GM12878 (cell line): ENCODE data around the gene DPYSL4. TPM values are rescaled to one million over a fixed set of nuclear protein-coding genes. Genes with fewer than 3 reads are reported as not detected.

Source experiments
- ATAC-seq: fragments of 200-7000 bp; cut with Tn5 transposase; 3 replicates; pipeline ENCODE4 v1.9.1; 2020; ENCODE audit warnings: mild to moderate bottlenecking, moderate library complexity
- BruUV-seq: library from RNA; stranded (reverse); fragments of 400-500 nt; replicated peaks from 2 replicates; lab custom pipeline; 2021; lab: Mats Ljungman, UMichigan
- CTCF ChIA-PET: fragments of 300-600 bp; sonication (Branson Sonifier 250); formaldehyde crosslinking; extraction: SDS; loops from one replicate; lab custom pipeline; 2021; ENCODE audit warnings: inconsistent platforms; lab: Yijun Ruan, JAX
- POLR2A ChIA-PET: fragments of 350-600 bp; formaldehyde crosslinking; extraction: SDS; loops from one replicate; lab custom pipeline; 2021; ENCODE audit warnings: inconsistent platforms; lab: Charles Lee
- RAD21 ChIA-PET: fragments of 300-600 bp; sonication (Branson Sonifier 250); formaldehyde crosslinking; loops from one replicate; lab custom pipeline; 2023; ENCODE audit warnings: antibody characterized with exemption; ENCODE audit not compliant: unreplicated experiment; lab: Charles Lee
- SMC1A ChIA-PET: fragments of 300-600 bp; sonication (Branson Sonifier 250); formaldehyde crosslinking; loops from one replicate; lab custom pipeline; 2023; ENCODE audit not compliant: unreplicated experiment, uncharacterized antibody; lab: Charles Lee
- DNase-seq: peaks from one replicate; pipeline ENCODE4 v3.0.0-alpha.2; 2011; ENCODE audit warnings: low read depth, low spot score
- FAIRE-seq: peaks from 3 replicates; lab custom pipeline; 2011; peaks lifted over from hg19 to GRCh38; lab: Jason Lieb, UNC
- H2AFZ ChIP-seq: 2 replicates; pipeline ENCODE4 v1.6.0; 2011; ENCODE audit warnings: low read depth, low read length, control low read depth; ENCODE audit not compliant: control insufficient read depth
- H3K27ac ChIP-seq: 2 replicates; pipeline ENCODE4 v1.5.1; 2011; ENCODE audit warnings: control low read depth; ENCODE audit not compliant: control insufficient read depth, insufficient read depth
- H3K27me3 ChIP-seq, 2 experiments: replicated peaks in 1 of 2; 2 replicates each; pipeline versions ENCODE4 v1.6.0 to v1.6.1; 2011; ENCODE audit warnings: low read length in 1 of 2; ENCODE audit not compliant: control insufficient read depth in 2 of 2, insufficient read depth in 2 of 2
- H3K36me3 ChIP-seq, 2 experiments: 2 replicates each; pipeline ENCODE4 v1.5.1; 2011; ENCODE audit warnings: low read length in 1 of 2; ENCODE audit not compliant: control insufficient read depth in 2 of 2, insufficient read depth in 2 of 2
- H3K4me1 ChIP-seq: 2 replicates; pipeline ENCODE4 v1.6.1; 2011; ENCODE audit warnings: mild to moderate bottlenecking, low read length, moderate library complexity, mixed read lengths; ENCODE audit not compliant: control insufficient read depth, insufficient read depth
- H3K4me2 ChIP-seq: 2 replicates; pipeline ENCODE4 v1.6.0; 2011; ENCODE audit warnings: control low read depth; ENCODE audit not compliant: control insufficient read depth, insufficient read depth
- H3K4me3 ChIP-seq: fragments of 200-600 bp; sonication (generic); 2 replicates; pipeline ENCODE4 v1.5.1; 2016
- H3K79me2 ChIP-seq: 2 replicates; pipeline ENCODE4 v1.6.0; 2011; ENCODE audit warnings: low read length; ENCODE audit not compliant: control insufficient read depth, insufficient read depth
- H3K9ac ChIP-seq: 2 replicates; pipeline ENCODE4 v1.8.0; 2011; ENCODE audit warnings: low read length, control low read depth, mixed read lengths; ENCODE audit not compliant: control insufficient read depth, insufficient read depth
- H3K9me3 ChIP-seq: replicated peaks from 3 replicates; pipeline ENCODE4 v1.5.1; 2011; ENCODE audit warnings: mild to moderate bottlenecking, low read length; ENCODE audit not compliant: control insufficient read depth, insufficient read depth
- H4K20me1 ChIP-seq: 2 replicates; pipeline ENCODE4 v1.6.0; 2011; ENCODE audit not compliant: control insufficient read depth, insufficient read depth
- BACH1 ChIP-seq: fragments of 450-650 bp; IDR thresholded peaks from 2 replicates; pipeline ENCODE4 v1.6.1; 2017; ENCODE audit warnings: mild to moderate bottlenecking, borderline replicate concordance
- CBX3 ChIP-seq: fragments of 200-600 bp; sonication (generic); IDR thresholded peaks from 2 replicates; pipeline ENCODE4 v1.6.1; 2016; ENCODE audit warnings: low read depth, borderline replicate concordance
- CEBPB ChIP-seq, 2 experiments: fragments of 150-350 bp in 1 of 2; IDR thresholded peaks; 2 replicates each; pipeline ENCODE4 v1.6.1; 2012 to 2014; ENCODE audit warnings: low read depth in 2 of 2, low read length in 2 of 2, borderline replicate concordance in 1 of 2, inconsistent platforms in 1 of 2
- DPF2 ChIP-seq: fragments of 450-650 bp; IDR thresholded peaks from 2 replicates; pipeline ENCODE4 v1.6.1; 2017; ENCODE audit warnings: mild to moderate bottlenecking
- E2F4 ChIP-seq: IDR thresholded peaks from 2 replicates; pipeline ENCODE4 v1.6.1; 2012; ENCODE audit warnings: low read depth, low read length, improper control_type of control experiment
- KDM1A ChIP-seq: fragments of 200-600 bp; sonication (generic); IDR thresholded peaks from 2 replicates; pipeline ENCODE4 v1.6.1; 2016; ENCODE audit warnings: borderline replicate concordance
- MEF2A ChIP-seq: IDR thresholded peaks from 2 replicates; pipeline ENCODE4 v1.6.1; 2011; ENCODE audit warnings: low read depth, mild to moderate bottlenecking, low read length, moderate library complexity; ENCODE audit not compliant: insufficient read depth
- MLLT1 ChIP-seq: fragments of 450-650 bp; IDR thresholded peaks from 2 replicates; pipeline ENCODE4 v1.6.1; 2016; ENCODE audit warnings: mild to moderate bottlenecking
- NR2C2 ChIP-seq: IDR thresholded peaks from 2 replicates; pipeline ENCODE4 v1.6.1; 2011; ENCODE audit warnings: borderline replicate concordance, low read depth; ENCODE audit not compliant: control insufficient read depth, insufficient read length
- POLR2AphosphoS2 ChIP-seq: IDR thresholded peaks from 2 replicates; pipeline ENCODE4 v1.6.1; 2011; ENCODE audit warnings: low read depth, mild to moderate bottlenecking, low read length, improper control_type of control experiment, moderate library complexity
- RB1 ChIP-seq: fragments of 450-650 bp; formaldehyde crosslinking; IDR thresholded peaks from 2 replicates; pipeline ENCODE4 v1.6.1; 2017; ENCODE audit warnings: mild to moderate bottlenecking, borderline replicate concordance
- TBL1XR1 ChIP-seq: IDR thresholded peaks from 2 replicates; pipeline ENCODE4 v1.6.1; 2012; ENCODE audit warnings: low read depth, low read length, improper control_type of control experiment
- WRNIP1 ChIP-seq: IDR thresholded peaks from 2 replicates; pipeline ENCODE4 v1.6.1; 2011; ENCODE audit warnings: low read depth, low read length, improper control_type of control experiment, borderline replicate concordance
- ZBTB11 ChIP-seq: fragments of 450-650 bp; formaldehyde crosslinking; IDR thresholded peaks from 2 replicates; pipeline ENCODE4 v1.5.0; 2022; ENCODE audit warnings: mild to moderate bottlenecking, missing genetic modification characterization
- WGBS: methylation state at CpG from one replicate; pipeline ENCODE4 v1.1.6; 2016; ENCODE audit warnings: low lambda C conversion rate; ENCODE audit not compliant: insufficient replicate concordance, insufficient coverage; ENCODE audit errors: missing lambda C conversion rate; 5-methylcytosine and 5-hydroxymethylcytosine counted together
- in situ Hi-C: fragments of 300-500 bp; cut with MboI; formaldehyde crosslinking; loops from 9 replicates; pipeline ENCODE4 v1.14.3; 2018; ENCODE audit warnings: mixed read lengths
- intact Hi-C: fragments of 100-400 bp; cut with micrococcal nuclease; formaldehyde crosslinking; loops from one replicate; pipeline ENCODE4 v1.14.2; 2022; ENCODE audit not compliant: unreplicated experiment
- polyA plus RNA-seq, 11 experiments: library from polyadenylated mRNA; depleted of rRNA in 4 of 11; unstranded in 6 of 11; stranded (reverse) in 5 of 11; fragments of >200 nt; fragmentation: Nextera tagmentation in 4 of 11; fragmentation: Illumina TruSeq in 1 of 11; extraction: Ambion mirVana in 4 of 11; extraction: Trizol in 1 of 11; gene quantifications; 1 replicate in 1 of 11; 2 replicates in 10 of 11; pipeline versions ENCODE4 v1.2.1 to v1.2.3, GENCODE V29; 2011 to 2016; ENCODE audit warnings: inconsistent platforms in 2 of 11, missing spikeins in 2 of 11, low read depth in 1 of 11
- total RNA-seq, 4 experiments: library from RNA; depleted of rRNA in 3 of 4; stranded (reverse); fragments of >200 nt in 3 of 4; fragmentation: Illumina TruSeq in 1 of 4; extraction: Trizol in 1 of 4; gene quantifications; 2 replicates each; pipeline versions ENCODE4 v1.2.1 to v1.2.3, GENCODE V29; 2013 to 2021
- TF ChIP-seq, protein P1 (sequence below): IDR thresholded peaks from 2 replicates; pipeline ENCODE4 v1.6.1; 2011; ENCODE audit warnings: borderline replicate concordance, low read depth, mild to moderate bottlenecking, moderate library complexity, low read length; ENCODE audit not compliant: insufficient read depth, poor library complexity, severe bottlenecking
- TF ChIP-seq, protein P2 (sequence below): IDR thresholded peaks from 2 replicates; pipeline ENCODE4 v1.6.1; 2011; ENCODE audit warnings: mild to moderate bottlenecking, low read depth, low read length, moderate library complexity; ENCODE audit not compliant: insufficient replicate concordance

DPYSL4 gene
- total and polyA plus RNA-seq, 10 of the 15 experiments (the other 5 are each of a cell fraction or from before 2014, with no cell fraction given): 0.10 to 0.21 TPM; not detected in 8

DNA sequence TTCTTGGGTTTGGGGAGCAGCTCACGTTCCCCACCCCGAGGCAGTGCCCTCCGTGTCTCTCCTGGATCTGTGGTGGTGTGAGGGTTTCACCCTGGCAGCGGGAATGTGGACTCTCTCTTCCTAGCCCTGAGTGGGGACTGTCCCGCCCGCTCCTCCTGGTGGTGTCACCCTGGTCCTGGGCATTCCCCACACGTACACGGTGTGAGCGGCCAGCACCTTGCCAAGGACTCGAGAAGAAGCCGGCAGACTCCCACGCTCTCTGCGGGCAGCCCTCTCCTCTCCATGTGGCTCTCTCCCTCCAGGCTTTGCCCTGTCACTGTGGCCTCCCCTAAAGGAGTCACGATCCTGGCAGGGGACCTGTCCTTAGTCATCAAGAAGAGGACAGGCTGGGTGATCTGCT, 24.0 kb downstream of the DPYSL4 start:
- BruUV-seq: no TSS peak
- FAIRE-seq: no peak
- in situ Hi-C loops: no loop called here
- no peak for TF ChIP-seq E2F4
- TF ChIP-seq TBL1XR1: no peak
- no peak for TF ChIP-seq MLLT1
- TF ChIP-seq, protein P1, sequence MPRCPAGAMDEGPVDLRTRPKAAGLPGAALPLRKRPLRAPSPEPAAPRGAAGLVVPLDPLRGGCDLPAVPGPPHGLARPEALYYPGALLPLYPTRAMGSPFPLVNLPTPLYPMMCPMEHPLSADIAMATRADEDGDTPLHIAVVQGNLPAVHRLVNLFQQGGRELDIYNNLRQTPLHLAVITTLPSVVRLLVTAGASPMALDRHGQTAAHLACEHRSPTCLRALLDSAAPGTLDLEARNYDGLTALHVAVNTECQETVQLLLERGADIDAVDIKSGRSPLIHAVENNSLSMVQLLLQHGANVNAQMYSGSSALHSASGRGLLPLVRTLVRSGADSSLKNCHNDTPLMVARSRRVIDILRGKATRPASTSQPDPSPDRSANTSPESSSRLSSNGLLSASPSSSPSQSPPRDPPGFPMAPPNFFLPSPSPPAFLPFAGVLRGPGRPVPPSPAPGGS: no peak
- TF ChIP-seq DPF2: no peak
- TF ChIP-seq POLR2AphosphoS2: no peak
- no peak for TF ChIP-seq RB1
- no peak for TF ChIP-seq CBX3
- TF ChIP-seq MEF2A: no peak
- TF ChIP-seq WRNIP1: no peak
- no peak for TF ChIP-seq NR2C2
- no peak for TF ChIP-seq ZBTB11 (CRISPR knock-in tag)
- TF ChIP-seq, protein P2, sequence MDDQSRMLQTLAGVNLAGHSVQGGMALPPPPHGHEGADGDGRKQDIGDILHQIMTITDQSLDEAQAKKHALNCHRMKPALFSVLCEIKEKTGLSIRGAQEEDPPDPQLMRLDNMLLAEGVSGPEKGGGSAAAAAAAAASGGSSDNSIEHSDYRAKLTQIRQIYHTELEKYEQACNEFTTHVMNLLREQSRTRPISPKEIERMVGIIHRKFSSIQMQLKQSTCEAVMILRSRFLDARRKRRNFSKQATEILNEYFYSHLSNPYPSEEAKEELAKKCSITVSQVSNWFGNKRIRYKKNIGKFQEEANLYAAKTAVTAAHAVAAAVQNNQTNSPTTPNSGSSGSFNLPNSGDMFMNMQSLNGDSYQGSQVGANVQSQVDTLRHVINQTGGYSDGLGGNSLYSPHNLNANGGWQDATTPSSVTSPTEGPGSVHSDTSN: no peak
- no peak for TF ChIP-seq BACH1
- no peak for TF ChIP-seq CEBPB (IDR thresholded peaks at IDR 0.05; ENCODE audit: borderline replicate concordance in 1 of 2, low read depth in 2 of 2, low read length in 2 of 2)
- TF ChIP-seq KDM1A: no peak

More for the DNA sequence above, 24.0 kb downstream of the DPYSL4 start:
- H2AFZ ChIP-seq: no peak overlapping the region
- ChIA-PET SMC1A (no interaction called here), RAD21 (no interaction called here), POLR2A (no interaction called here), CTCF (no interaction called here)
- 67% methylated on average over 13 of the region's 14 CpGs for WGBS
- H3K4me1 ChIP-seq: no peaks in the 10 kb centered on the region
- H3K27me3 ChIP-seq: no peaks in the 10 kb centered on the region
- DNase-seq: no peak
- H3K36me3 ChIP-seq: no peaks in the 10 kb centered on the region
- no peaks in the 10 kb centered on the region for H4K20me1 ChIP-seq
- intact Hi-C loops: no loop called here
- H3K79me2 ChIP-seq: no peaks in the 10 kb centered on the region
- no peak overlapping the region for H3K4me2 ChIP-seq
- no peak overlapping the region for H3K4me3 ChIP-seq
- no peak for ATAC-seq
- H3K9ac ChIP-seq: no peak overlapping the region
- no peak overlapping the region for H3K27ac ChIP-seq
- no peaks in the 10 kb centered on the region; the same call in 2 of the 3 replicates for H3K9me3 ChIP-seq
